Pulmonary artery endothelial cell (primary cell): ENCODE data around the gene TCERG1L. TPM values are rescaled to one million over a fixed set of nuclear protein-coding genes. Genes with fewer than 3 reads are reported as not detected.

ENCODE experiments used
- DNase-seq: peaks from one replicate; pipeline ENCODE4 v3.0.0-alpha.2; 2011; ENCODE audit warnings: low read depth, low spot score
- total RNA-seq: library from RNA; depleted of rRNA; stranded (reverse); fragments of >200 nt; gene quantifications from 2 replicates; pipeline ENCODE4 v1.2.3, GENCODE V29; 2014

Gene TCERG1L
- total RNA-seq, 1 donor from 2014 or later: not detected

DNA sequence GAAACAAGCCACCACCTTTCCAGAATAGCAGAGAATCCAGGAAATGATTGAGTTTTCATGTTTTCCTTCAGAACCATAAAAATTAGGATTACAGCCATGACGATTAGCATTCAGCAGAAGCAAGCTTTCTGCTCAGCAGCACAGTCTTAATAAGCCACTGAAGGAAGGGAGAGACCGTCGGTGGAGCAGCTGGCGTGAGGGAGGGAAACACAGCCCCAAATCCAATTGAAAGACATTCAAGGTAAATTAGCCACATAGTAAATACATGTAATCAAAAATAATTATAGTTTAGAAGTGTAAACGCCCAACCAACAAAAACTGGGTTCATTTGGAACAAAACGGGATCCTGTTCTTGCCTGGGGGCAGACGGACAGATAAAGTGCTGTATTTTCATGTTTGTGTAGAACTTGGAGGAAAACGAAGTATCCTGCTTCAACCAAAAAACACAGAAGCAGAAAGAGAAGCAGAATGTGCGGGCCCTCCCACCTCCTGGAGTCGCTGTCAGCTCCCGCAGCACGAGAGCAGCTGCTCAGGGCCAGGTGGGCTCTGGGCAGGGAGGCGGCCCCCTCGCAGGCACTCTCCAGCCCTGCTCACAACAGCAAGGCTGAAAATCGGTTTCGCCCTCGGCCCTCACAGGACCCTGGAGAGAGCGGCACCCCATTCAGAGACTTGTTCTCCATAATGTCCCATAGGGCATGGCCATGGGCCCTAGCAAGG lies 84.9 kb downstream of the TCERG1L start:
- DNase-seq: no peak

DNA sequence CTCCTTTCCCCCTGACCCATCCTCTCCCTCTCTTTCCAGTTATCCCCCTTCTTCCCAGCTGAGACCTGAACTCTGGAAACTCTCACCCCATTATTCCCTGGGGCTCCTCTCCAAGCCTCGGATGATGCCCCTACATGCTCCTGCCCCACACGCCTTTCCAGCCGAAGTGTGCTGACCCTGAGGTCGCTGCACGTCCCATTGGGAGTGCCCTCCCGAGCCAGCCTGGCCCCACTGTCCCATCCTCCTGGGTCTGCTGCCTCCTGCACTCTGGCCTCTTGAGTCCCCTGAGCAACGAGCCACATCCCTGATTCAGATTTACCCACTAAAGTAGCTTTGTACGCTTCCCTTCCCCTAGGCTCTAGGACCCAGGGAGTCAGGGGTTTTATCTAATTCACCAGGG lies 87.4 kb downstream of the TCERG1L start:
- no peak for DNase-seq

DNA sequence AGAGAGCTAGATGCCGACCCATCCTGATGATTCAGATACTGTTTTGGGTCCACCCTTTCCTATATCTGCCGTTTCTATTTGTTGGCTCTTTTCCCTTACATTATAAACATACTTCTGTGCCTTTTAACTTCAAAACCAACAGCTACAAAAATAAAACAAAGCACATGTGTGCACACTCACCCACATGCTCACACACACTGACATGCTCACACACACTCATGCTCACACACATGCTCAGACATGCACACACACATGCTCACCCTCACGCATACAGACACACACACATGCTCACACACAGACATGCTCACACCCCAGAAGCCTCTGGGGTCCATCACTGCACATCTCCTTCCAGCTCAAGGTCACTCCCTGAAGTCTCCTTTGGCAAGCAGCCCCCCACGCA lies 88.1 kb downstream of the TCERG1L start:
- no peak for DNase-seq

- DNase-seq: no peak
Measured at GRCh38 chr10:131222986-131223385, 88.5 kb downstream of the TCERG1L start.

GRCh38 chr10:131221632-131222277 lies 89.8 kb downstream of the TCERG1L start:
- DNase-seq: no peak

GRCh38 chr10:131220601-131221171 lies 90.8 kb downstream of the TCERG1L start:
- no peak for DNase-seq

DNA sequence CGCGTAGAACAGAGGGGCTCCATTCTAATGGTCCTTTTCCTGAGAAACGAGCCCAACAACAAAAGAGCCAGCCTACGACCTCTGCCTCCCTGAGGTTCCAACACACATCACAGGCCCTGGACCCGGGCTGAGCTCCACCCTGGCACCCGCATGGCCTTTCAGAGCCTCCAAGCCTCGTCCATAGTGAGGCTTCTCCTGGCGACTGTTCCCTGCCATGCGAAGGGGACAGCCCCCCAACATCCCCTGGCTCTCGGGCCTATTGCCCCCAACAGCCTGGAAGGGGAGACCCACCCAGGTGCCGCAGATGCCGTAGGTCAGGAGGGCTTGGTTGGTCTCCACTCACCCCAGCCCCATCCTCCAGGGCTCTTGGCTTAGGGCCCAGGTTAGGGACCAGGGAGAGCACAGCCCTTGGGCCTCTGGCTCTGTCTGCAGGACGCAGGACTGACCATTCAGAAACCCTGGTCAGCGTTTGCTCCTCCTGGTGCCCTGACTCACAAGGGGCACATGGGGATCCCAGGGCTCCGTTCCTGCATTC lies 91.5 kb downstream of the TCERG1L start:
- DNase-seq: no peak

GRCh38 chr10:131219584-131219886 lies 92.0 kb downstream of the TCERG1L start:
- DNase-seq: no peak

- DNase-seq: no peak
Measured at GRCh38 chr10:131218811-131219583, 92.5 kb downstream of the TCERG1L start.

DNA sequence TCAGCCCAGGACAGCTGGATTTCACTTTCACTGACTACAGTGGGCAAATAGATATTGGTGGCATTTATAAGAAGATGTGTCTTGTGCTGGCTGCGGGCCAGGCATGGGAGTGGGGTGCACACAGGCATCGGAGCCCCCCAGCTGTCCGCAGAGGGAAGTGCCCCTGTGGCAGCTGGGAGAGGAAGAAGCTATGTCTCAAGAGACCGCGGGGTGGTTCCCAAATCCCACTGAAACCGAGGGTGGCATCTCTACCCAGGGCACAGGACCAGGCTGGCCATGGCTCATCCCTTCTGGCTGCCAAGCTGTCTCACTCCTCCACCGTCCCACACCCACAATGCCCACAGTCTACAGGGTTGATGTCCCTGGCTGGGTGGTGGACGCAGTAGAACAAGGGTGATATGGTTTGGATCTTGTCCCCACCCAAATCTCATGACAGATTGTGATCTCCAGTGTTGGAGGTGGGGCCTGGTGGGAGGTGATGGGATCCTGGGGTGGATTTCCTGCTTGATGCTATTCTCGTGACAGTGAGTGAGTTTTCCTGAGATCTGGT lies 94.8 kb downstream of the TCERG1L start:
- no peak for DNase-seq

- DNase-seq: no peak
Measured at GRCh38 chr10:131215776-131216175, 95.7 kb downstream of the TCERG1L start.

- DNase-seq: no peak
Measured at GRCh38 chr10:131214521-131215244, 96.8 kb downstream of the TCERG1L start.

- no peak for DNase-seq
Measured at GRCh38 chr10:131213741-131214505, 97.6 kb downstream of the TCERG1L start.

DNA sequence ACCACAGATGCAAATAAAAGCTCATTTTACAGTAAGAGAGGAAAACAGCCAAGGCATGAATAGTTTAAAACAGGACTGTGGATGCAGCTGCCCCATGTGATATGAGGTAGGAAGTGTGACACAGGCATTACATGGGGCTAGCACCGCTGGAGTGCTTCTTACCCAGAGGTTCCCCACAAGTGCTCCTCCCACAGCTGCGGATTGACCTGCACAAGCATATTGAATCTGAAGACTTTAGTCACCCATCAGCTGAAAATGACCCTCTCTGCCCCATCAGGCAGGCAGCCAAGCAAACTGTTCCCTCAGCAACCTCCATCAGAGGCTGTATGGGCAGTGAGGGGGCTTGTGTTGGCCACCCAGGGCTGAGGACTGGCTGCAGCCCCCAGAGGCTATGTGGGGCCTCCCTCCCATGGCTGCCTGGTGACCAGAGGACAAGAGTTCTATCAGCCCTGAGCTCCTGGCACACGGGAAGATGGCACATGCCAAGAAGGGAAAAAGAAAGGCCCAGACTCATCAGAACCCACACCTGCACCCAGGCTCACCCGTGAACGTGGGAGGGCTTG lies 98.7 kb downstream of the TCERG1L start:
- no peak for DNase-seq

GRCh38 chr10:131211965-131212619 lies 99.4 kb downstream of the TCERG1L start:
- DNase-seq: no peak

GRCh38 chr10:131211559-131211958 lies 100.0 kb downstream of the TCERG1L start:
- no peak for DNase-seq

DNA sequence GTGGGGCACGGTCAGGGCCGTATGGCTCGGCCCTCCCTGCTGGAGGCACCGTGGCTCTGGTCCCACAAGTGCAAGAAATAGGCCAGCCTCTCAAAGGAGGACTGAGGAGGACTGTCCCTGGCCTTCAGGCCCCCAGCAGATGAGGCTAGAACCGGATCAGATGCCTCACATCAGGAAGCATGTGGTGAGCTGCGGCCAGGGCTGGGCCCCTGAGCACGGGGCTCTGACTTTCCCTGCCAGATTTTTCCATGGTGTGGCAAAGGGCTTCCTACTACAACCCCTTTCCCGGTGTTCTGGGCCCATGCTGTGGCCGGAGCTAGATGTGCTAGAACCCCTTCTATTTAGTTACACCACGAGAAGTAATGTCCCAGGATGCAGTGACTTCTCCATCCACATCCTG lies 100.4 kb downstream of the TCERG1L start:
- no peak for DNase-seq

GRCh38 chr10:131210181-131210580 lies 101.3 kb downstream of the TCERG1L start:
- no peak for DNase-seq
